ENCODE results near the gene OR9A2.
"Not testable (repeated sequence)": the region's sequence is repeated elsewhere in the genome, so short reads cannot be mapped to it uniquely, and the experiment has no call there.

The OR9A2 gene

GRCh38 chr7:143016996-143017395 lies 9.9 kb downstream of the OR9A2 start:
- DNase-seq: no peak

GRCh38 chr7:143015926-143016490 lies 10.9 kb downstream of the OR9A2 start:
- no peak for DNase-seq

- DNase-seq: peak in 1 of 2 donors; percentile 12
Measured at GRCh38 chr7:143015084-143015483, 11.8 kb downstream of the OR9A2 start.

- DNase-seq: no peak
Measured at GRCh38 chr7:143013893-143014292, 13.0 kb downstream of the OR9A2 start.

GRCh38 chr7:143013473-143013872 lies 13.5 kb downstream of the OR9A2 start:
- DNase-seq: no peak

GRCh38 chr7:143012409-143012808 lies 14.5 kb downstream of the OR9A2 start:
- no peak for DNase-seq

GRCh38 chr7:143012001-143012400 lies 14.9 kb downstream of the OR9A2 start:
- DNase-seq: no peak

- peak; percentile 80 to 82 for DNase-seq
Measured at GRCh38 chr7:143008007-143008901, 18.7 kb downstream of the OR9A2 start.

GRCh38 chr7:143005632-143006260 lies 21.2 kb downstream of the OR9A2 start:
- DNase-seq: no peak

- DNase-seq: peak; percentile 42 to 73
Measured at GRCh38 chr7:143003393-143004051, 23.4 kb downstream of the OR9A2 start.

GRCh38 chr7:143002898-143003297 lies 24.0 kb downstream of the OR9A2 start:
- no peak for DNase-seq

- DNase-seq: peak in 1 of 2 donors; percentile 21
Measured at GRCh38 chr7:143002106-143002505, 24.8 kb downstream of the OR9A2 start.

- DNase-seq: no peak
Measured at GRCh38 chr7:143000648-143001047, 26.3 kb downstream of the OR9A2 start.

GRCh38 chr7:142999793-143000192 lies 27.1 kb downstream of the OR9A2 start:
- DNase-seq: no peak

- no peak for DNase-seq
Measured at GRCh38 chr7:142998966-142999365, 28.0 kb downstream of the OR9A2 start.

GRCh38 chr7:142997456-142997989 lies 29.4 kb downstream of the OR9A2 start:
- no peak for DNase-seq

GRCh38 chr7:142992427-142992826 lies 34.5 kb downstream of the OR9A2 start:
- DNase-seq: no peak

- DNase-seq: no peak
Measured at GRCh38 chr7:142984297-142984696, 42.6 kb downstream of the OR9A2 start.

GRCh38 chr7:142983825-142984224 lies 43.1 kb downstream of the OR9A2 start:
- no peak for DNase-seq

GRCh38 chr7:142978402-142978801 lies 48.5 kb downstream of the OR9A2 start:
- not testable (repeated sequence) for DNase-seq

Measured in CD4-positive, alpha-beta T cell treated with Interleukin-1 beta for 1 hour (primary cell).